Non-pigmented ciliary epithelial cell (primary cell): Measurements from ENCODE around the gene CDK18.
"Not testable (repeated sequence)": the region's sequence is repeated elsewhere in the genome, so short reads cannot be mapped to it uniquely, and the experiment has no call there.

Experiments
- DNase-seq: peaks from one replicate; pipeline ENCODE4 v3.0.0-alpha.2; 2010; ENCODE audit warnings: low read depth

Gene CDK18

DNA sequence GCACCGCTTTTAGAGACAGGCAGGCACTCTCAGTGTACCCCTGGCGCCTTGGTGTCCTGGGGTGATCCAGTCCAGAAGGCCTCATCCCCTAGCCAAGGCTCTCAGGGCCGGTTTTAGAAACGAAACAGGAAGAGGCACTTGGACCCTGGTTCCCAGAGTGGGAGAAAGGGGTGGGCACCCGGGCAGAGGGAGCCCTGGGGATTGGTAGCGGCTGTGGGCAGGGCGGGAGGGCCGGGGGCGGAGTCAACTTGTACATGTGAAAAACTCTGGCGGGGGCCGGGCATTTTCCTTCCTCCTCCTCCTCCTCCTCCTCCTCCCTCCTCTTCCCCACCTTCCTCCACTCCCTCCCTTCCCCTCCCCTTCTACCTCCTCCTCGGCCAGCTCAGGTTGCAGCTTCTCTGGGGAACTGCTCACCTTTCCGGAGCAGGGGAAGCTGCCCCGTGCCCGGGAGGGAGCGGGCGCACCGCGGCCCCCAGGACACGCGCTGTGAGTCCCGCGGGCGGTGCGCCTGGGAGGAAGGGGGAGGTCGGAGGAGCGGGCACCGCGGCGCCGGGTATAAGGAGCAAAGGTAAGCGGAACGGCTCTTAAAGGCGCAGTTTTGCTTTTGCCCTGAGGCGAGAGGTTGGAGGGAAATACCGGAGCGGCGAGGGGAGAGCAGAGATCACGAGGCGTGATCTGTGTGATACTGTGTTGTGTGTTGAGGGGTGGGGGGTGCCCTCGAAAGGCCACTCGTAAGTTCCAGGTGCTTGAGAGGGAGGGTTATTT is at the start of gene CDK18:
Gene CDK18, plus strand, starts transcription at position 359 of the 765 bp plus-strand sequence. CDS start 18,499 bp downstream, outside the sequence.
- no peak for DNase-seq

DNA sequence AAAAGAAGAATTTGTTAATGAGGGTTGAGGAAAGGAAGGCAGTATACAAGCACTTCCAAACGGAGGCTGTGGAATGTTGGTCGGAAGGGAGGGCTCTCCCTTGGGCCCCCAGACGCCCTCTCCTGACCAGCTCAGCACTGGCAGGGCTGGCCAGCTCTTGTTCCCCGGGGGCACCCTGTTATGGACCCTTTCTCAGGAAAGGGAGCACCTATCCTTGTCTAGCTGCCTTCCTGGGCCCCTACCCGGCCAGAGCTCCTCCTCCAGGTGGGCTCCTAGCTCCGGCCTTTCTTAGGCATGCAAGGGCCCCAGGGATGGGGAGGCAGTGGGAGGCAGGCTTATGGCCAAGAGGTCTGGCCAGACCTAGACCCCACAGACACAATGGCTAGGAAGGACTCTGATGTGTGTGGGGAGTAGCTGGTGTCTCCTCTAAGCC is 49.5 kb upstream of the CDK18 start:
- DNase-seq = no peak

DNA sequence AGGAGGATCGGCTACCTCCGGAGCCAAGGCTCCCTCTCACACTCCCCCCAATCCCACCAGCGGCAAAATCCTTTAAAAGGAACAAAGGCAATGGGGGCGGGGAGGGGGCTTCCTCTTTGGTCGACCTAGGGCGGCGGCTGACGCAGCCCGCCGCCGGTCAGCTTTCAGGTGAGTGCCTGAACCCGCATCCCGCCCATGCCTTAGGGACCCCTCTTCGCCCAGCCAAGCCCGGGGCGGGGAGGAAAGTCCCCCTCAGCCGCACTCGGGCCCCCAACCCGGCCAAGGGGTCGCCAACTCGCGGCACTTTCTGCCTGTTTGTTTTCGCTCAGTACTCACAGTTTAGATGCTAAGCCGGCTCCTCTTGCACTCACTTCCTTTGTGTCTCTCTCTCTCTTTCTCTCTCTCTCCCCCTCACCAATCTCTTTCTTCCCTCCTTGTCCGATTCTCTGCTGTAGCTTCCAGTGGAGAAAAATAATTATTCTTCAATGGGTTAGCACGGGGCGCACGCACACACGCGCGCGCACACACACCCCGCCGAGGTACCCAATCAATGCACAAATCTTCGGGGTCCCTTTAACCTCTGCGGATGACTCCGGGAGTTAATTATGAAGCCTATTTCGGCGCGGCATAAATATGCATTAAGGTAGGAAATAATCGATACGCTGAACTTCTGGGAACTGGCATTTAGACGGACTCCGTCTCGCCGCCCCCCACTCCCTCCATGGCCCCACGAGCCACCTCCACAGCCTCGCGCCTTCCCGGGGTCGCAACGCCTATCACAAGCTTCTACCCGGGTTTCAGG is 48.7 kb upstream of the CDK18 start, which contains the start of gene BLACAT1:
Gene BLACAT1, minus strand, starts transcription at position 465 of the 802 bp plus-strand sequence.
- DNase-seq = no peak

DNA sequence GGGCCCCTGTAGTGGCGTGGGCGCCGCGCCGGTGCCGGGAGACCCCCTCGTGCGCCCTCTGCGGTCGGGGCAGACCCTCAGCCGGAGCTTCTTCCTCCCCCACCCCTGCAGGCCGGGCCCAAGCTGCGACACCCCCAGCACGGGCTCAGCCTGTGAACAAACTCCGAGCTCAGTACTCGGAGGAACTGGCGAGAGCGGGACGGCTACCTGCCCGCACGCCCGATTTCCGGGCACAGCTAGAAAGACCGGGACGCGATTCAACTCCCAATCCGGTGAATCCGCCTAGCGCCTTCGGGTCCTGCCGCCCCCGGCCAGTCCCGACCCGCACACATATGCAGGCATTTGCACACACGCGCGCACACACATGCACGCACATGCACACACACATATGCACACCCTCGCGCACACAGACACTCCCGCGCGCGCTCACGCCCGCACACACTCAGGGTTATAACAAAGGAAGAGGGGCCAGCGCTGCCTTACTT is 48.0 kb upstream of the CDK18 start:
- DNase-seq = no peak

DNA sequence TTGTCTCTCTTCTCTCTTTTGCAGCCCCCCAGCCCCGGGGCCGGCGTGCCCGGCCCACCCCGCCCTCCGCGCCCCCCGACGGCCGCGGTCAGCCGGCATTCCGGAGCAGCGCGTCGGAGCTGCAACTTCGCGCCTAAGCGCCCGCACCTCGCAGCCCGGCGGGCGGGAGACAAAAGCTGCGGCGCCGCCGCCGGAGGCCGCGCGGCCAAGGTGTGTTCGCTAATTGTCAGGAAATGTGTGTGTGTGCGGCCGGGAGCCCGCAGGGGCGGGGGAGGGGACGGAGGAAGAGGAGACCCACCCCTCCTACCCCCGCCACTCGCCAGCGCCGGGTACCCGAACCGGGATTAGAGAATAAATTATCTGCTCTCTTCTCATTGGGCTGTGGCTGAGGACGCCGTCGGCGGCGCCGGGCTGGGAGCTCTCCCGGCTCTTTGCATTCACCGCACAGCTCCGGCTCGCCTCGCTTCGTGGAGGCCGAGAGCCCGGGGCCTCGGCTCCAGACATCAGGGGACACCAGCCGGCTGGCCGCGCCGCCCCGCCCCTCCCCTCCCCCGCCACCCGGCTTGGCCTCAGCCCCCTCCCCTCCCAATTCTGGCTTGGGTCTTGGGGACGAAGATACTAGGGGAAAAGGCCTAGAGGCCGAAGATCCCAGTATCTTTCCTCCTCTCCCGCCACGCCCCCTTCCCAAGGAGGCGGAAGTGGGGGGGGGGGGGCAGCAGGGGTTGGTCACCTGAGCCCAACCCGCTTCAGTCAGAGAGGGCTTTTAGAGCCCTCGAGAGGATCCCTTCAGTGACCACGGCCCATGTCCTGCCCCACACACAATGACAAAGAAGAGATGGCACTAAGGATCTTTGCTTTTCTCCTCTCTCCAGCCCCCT is 47.4 kb upstream of the CDK18 start:
- DNase-seq = no peak

DNA sequence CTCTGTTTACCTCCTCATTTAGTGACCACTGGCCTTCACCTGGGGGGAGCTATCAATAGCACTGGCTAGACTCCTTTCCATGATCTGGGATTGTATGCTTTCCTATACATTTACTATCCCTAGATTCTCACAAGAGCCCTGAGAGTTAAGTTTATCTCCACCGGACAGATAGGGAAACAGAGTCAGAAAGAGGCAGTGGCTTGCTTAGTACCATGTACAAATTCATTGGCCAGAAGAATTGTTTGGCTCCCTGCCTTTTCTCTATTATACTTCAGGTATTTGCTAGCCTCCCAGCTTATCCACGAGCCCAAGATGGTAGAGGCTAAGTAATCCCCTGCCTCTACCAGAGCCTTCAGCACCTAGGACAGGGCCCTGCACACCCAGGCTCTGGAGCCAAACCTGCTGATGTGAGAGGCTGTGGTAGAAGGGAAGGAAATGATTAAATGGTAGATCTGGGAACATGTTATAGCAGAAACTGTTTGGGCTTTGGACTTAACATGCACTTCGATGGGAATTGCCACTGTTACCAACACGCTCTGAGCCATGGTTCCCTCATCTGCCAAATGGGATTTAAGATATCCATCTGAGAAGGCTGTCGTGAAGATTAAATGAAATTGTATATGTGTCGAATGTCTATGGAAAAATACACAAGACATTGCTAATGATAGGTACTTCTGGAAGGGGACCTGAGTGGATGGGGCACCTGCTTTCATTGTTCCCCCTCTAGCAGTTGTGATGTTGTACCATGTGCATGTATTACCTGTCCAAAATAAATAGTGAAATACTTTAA is 45.5 kb upstream of the CDK18 start:
- DNase-seq = no peak

DNA sequence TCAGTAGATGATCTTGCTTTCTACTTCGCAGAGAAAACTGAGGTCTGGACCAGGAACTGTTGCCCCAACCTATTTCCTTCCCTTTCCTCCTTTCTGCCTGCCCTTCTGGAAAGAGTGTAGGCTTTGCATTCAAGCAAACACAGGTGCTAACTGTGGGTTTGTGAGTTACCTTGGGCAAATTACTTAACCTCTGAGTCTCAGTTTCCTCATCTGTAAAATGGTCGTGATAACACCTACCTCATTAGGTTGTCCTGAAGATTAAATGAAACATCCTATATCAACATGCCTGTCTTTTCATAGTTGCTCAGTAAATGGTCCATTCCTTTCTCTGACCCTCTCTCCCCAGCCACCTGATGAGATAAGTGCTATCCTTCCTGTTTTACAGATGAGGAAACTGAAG is 39.1 kb upstream of the CDK18 start:
- no peak for DNase-seq

DNA sequence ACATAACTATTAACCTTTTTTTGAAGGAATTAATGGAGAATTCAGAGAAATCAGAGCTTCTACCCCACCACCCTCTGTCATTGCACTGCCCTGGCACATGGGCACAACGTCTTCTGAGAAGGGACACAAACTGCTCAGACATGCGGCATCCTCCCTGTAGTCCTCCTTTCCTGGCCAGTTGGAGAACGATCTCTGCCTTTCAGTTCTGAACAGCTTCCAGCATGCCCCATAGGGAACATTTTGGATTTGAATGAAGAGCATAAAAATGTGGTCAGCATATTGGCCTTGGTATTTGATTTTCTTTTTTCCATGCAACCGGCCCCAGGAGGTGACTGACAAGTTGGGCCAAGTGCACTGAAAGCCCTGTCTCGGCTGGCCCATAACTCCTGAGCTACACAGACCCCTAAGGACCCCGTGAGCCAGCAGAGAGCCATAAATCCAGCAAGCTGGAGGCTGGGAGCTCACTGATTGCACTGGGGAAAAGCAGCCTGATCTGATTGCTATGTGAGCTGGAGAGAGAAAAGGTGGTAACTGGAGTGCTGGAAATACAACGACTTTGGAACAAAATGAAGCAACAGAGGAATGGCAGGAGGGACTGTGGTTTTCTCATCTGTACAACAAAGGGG is 37.8 kb upstream of the CDK18 start:
- no peak for DNase-seq

DNA sequence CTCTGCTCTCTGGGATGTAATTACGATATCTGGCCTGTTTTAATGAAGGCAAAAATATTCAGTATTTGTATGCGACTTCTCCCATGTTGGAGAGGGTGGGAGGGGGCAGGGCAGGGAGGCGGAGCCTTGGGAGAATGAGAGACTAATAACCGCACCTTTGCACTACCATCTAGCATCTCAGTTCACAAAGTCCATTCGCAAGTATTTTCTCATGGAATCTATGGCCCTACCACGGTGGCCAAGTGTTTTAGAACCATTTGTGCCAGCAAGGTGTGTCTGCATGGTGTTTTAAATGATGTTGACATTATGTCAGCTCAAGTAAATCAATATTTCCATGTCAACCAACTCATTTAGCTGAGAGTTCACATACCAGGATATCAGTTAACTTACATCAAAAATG is 34.3 kb upstream of the CDK18 start:
- no peak for DNase-seq

DNA sequence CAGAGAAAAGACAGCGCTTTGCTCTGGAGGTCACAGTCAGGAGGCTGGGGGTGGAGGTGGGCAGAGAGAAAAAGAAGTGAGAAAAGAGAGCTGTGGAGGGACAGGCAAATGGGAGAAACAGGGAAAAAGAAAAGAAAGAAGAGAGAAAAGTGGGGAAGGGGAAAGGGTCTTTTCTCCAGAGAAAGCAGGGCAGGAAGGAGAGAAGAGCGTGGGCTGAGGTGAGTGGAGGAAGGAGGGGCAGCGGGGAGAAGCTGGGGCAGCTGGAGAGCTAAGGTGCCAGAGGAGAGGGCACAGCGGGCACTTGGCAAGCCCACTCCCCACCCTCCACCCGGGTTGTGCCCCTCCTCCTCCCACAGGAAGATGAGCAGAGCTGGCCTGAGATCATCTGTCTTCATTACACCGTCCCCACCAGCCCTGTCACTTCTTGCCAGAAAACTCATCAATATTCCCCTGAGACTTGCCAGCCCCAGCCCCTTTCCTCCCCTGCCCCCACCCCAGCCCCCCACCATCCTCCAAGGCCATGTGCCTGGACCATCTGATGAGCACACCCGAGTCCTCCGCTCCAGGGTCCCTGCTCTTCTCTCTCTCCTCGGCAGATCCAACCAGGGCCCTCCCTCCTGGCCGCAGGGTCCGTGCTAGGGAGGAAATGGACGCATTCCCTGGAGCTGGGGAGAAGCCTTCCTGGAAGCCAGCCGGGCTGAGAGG is 31.6 kb upstream of the CDK18 start:
- DNase-seq = no peak

DNA sequence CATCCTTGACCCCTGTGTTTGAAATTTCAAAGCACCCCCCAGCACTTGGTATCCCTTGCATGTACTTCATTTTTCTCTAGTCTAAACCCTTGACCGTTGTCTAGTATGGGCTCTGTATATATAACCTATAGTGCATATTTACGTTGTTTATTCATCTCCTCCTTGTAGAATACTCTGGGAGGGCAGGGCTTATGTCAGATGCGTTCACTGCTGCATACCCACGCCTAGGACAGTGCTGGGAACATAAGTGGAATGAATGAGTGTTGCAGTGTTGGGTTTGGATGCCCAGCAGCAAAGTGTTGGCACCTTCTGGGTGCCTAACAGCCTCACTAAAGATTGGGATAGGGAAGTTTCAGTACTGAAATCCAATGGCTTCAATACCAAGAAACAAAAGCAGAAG is 31.0 kb upstream of the CDK18 start:
- no peak for DNase-seq

DNA sequence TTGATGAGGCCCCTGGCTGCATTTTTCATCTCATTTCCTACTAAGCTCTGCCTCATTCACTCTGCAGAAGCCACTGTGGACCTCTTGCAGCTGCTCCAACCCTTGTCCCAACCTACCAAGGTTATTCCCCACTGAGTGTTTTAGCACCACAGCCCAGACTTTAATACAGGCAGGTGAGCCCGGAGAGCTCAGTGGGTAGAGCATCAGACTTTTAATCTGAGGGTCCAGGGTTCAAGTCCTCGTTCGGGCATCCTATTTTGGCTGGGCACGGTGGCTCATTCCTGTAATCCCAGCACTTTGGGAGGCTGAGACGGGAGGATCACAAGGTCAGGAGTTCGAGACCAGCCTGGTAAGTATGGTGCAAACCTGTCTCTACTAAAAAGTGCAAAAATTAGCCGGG is 30.5 kb upstream of the CDK18 start:
- no peak for DNase-seq

DNA sequence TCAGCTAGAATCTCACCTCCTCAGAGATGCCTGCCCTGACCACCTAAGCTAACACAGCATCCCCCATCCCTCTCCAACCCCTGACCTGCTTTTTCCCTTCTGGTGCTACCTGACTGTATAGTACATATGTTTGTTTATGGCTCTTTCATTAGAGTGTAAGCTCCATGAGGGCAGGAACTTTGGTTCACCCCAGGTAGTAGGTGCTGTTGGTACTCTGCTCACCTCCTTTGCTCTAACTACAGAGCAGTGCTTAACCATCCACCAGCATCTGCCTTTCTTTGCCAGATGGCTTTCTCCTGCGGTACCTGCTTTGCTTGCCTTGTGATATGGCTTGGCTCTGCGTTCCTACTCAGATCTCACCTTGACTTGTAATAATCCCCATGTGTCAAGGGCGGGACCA is 29.9 kb upstream of the CDK18 start:
- DNase-seq = no peak

DNA sequence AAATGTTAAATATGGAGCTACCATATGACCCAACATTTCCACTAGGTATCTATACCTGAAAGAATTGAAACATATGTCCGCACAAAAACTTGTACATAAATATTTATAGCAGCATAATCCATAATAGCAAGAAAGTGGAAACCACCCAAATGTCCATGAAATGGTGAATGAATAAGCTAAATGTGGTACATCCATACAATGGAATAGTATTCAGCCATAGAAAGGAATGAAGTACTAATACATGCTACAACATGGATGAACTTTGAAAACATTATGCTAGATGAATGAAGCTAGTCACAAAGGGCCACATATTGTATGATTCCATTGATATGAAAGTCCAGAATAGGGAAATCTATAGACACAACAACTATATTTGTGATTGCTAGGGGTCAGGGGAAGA is 28.6 kb upstream of the CDK18 start:
- DNase-seq = no peak

DNA sequence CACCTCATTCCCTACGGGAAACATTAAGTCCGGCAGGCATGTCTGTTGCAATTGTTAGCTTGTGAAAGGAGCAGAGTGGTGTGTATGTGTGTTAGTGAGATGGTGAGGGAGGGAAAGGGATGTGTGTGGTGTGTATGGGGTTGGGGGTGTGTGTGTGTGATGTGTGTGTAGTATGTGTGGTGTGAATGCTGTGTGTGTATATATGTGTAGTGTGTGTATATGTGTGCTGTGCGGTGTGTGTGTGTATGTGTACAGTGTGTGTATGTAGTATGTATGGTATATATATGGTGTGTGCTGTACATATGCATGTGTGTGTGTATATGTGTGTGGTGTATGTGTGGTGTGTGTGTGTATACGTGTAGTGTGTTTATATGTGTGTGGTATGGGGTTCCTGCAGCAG is 27.8 kb upstream of the CDK18 start:
- DNase-seq = no peak

DNA sequence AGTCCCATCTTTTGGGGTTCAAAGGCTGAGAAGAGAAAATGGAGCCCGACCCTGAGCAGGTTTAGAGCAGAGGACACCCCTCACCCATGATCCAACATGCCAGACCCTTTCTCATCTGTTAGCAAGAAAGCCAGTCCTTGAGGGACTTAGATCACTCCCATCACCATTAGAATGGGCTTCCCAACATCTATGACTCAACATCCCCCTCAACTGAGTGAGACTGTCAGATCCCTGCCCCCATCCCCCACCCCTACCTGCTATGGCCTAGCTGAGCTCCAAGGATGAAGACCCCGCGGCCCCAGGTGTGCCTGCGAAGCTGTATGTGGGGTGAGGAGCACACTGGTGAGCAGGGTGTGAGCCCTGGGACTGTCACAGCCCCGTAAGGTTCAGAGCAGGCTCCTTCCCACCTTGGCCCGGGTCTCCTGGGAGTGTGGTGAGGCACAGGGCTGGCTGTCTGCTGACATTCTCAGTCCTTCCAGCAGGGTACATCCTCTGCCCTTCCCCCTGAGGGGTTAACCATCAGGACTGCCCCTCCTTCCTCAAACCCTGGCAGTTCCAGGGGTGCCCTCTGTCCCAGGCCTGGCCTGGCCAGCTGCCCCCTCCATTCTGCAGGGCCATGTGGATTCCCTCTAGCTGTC is 27.2 kb upstream of the CDK18 start:
- DNase-seq = no peak

DNA sequence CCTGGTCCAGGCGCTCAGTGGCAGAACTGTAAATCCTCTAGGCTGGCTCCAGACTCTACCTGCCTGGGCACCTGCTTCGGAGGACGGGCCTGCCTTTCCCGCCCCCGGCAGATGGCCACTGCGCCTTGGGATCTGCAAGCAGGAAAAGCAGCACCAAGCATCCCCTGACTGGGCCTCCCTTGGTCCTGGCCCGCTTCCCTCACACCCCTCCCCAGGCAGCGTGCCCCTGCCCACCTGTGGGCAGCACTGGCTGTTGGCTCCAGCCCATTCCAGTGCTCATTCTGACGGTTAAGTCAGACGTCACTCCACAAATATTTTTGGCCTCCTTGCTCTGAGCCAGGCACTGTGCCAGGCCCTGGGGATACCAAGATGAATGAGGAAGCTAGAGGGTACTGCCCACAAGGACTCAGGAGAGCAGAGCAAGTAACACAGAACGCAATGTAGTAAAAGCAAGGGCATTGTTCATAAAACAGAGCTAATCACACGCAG is 26.7 kb upstream of the CDK18 start:
- DNase-seq = no peak

DNA sequence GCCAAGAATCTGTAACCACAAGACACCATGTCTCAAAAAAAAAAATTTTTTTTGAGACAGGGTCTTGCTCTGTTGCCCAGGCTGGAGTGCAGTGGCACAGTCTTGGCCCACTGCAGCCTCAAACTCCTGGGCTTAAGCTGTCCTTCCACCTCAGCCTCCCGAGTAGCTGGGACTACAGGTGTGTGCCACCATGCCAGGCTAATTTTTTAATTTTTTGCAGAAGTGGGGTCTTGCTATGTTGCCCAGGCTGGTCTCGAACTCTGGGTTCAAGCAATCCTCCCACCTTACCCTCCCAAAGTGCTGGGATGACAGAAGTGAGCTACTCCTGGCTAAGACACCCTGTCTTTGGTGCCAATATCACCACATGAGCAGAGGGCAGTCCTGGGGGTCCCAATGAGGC is 25.5 kb upstream of the CDK18 start:
- DNase-seq = not testable (repeated sequence)

DNA sequence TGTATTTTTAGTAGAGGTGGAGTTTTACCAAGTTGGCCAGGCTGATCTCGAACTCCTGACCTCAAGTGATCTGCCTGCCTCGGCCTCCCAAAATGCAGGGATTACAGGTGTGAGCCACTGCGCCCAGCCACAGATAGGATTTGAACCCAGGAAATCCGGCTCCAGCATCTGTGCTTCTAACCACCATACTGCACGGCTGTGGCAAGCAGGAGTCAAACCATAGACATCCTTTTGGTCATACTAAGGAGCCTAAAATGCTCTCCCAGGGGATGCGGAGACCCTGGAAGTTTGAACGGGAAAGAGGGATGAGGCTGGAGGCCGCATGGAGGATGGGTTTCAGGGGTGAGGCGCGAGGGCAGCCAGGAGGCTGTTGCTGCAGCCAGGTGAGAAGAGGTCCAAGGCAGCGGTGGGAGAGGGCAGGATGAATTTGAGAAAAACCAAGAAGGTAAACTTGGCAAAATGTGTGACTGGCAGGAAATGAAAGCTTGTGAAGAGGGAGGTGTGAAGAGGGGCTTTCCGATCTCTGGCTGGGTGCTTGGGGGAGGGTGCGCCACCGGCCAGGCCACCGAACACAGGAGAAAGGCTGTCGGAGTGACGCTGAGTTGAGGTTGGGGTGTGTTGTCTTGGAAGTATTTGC is 24.0 kb upstream of the CDK18 start:
- DNase-seq = no peak
